K562 (cell line): Measurements from ENCODE around the gene TMEM72. TPM values are rescaled to one million over a fixed set of nuclear protein-coding genes. Genes with fewer than 3 reads are reported as not detected.

Source experiments
- ATAC-seq: fragments of 200-7000 bp; cut with Tn5 transposase; 3 replicates; pipeline ENCODE4 v1.9.1; 2020; ENCODE audit warnings: moderate library complexity
- BruUV-seq: library from RNA; stranded (reverse); fragments of 400-500 nt; replicated peaks from 2 replicates; lab custom pipeline; 2021; lab: Mats Ljungman, UMichigan
- CTCF ChIA-PET: fragments of 300-600 bp; formaldehyde crosslinking; extraction: SDS; loops from one replicate; lab custom pipeline; 2021; ENCODE audit warnings: low intra/inter-chr PET ratio; lab: Yijun Ruan, JAX
- POLR2A ChIA-PET: fragments of 300-600, 350-650 bp; sonication (Branson Sonifier 250); formaldehyde crosslinking; extraction: SDS; loops from one replicate; lab custom pipeline; 2021; ENCODE audit warnings: antibody characterized with exemption, inconsistent platforms; lab: Yijun Ruan, JAX
- DNase-seq, 4 experiments: peaks; one replicate each; pipeline versions ENCODE4 v3.0.0 to v3.0.0-alpha.2; 2011 to 2018; ENCODE audit warnings: low spot score in 3 of 4, mixed read lengths in 3 of 4; ENCODE audit errors: extremely low read depth in 1 of 4
- FAIRE-seq: peaks from 2 replicates; lab custom pipeline; 2011; peaks lifted over from hg19 to GRCh38; lab: Jason Lieb, UNC
- H2AFZ ChIP-seq: 2 replicates; pipeline ENCODE4 v1.6.0; 2011; ENCODE audit warnings: low read depth, low read length, control low read depth, inconsistent platforms
- H3K27ac ChIP-seq: fragments of 200-600 bp; 3 replicates; pipeline ENCODE4 v1.8.0; 2011; ENCODE audit warnings: low read depth, mild to moderate bottlenecking, control low read depth, inconsistent platforms, low read length, moderate library complexity, mixed read lengths; ENCODE audit errors: extremely low read depth
- H3K27me3 ChIP-seq, 2 experiments: fragments of 300-600 bp in 1 of 2; 2 replicates in 1 of 2; 3 replicates in 1 of 2; pipeline versions ENCODE4 v1.6.0 to v1.8.0; 2011; ENCODE audit warnings: inconsistent platforms in 2 of 2, low read length in 2 of 2, mild to moderate bottlenecking in 1 of 2, mixed read lengths in 1 of 2, moderate library complexity in 1 of 2; ENCODE audit not compliant: control insufficient read depth in 2 of 2, insufficient read depth in 2 of 2
- H3K36me3 ChIP-seq: fragments of 300-600 bp; 3 replicates; pipeline ENCODE4 v1.8.0; 2011; ENCODE audit warnings: mild to moderate bottlenecking, low read length, inconsistent platforms; ENCODE audit not compliant: control insufficient read depth, insufficient read depth
- H3K4me1 ChIP-seq, 2 experiments: fragments of 200-600 bp in 1 of 2; replicated peaks in 1 of 2; 2 replicates in 1 of 2; 3 replicates in 1 of 2; pipeline versions ENCODE4 v1.5.1 to v1.8.0; 2011; ENCODE audit warnings: inconsistent platforms in 2 of 2, low read length in 2 of 2, mild to moderate bottlenecking in 1 of 2, mixed read lengths in 1 of 2, moderate library complexity in 1 of 2; ENCODE audit not compliant: control insufficient read depth in 2 of 2, insufficient read depth in 2 of 2
- H3K4me2 ChIP-seq: 2 replicates; pipeline ENCODE4 v1.6.1; 2011; ENCODE audit warnings: low read length, control low read depth, inconsistent platforms, mixed read lengths; ENCODE audit not compliant: insufficient read depth
- H3K4me3 ChIP-seq: fragments of 200-600 bp; sonication (generic), shearing (Covaris generic); 2 replicates; pipeline ENCODE4 v1.5.1; 2016; ENCODE audit warnings: control low read depth, inconsistent platforms
- H3K79me2 ChIP-seq: fragments of 200-600 bp; 3 replicates; pipeline ENCODE4 v1.8.0; 2011; ENCODE audit warnings: low read length, inconsistent platforms; ENCODE audit not compliant: control insufficient read depth, insufficient read depth
- H3K9ac ChIP-seq, 2 experiments: 2 replicates each; pipeline versions ENCODE4 v1.6.0 to v1.6.1; 2011; ENCODE audit warnings: low read depth in 2 of 2, low read length in 2 of 2, control low read depth in 1 of 2, inconsistent platforms in 1 of 2, mild to moderate bottlenecking in 1 of 2, mixed read lengths in 1 of 2; ENCODE audit not compliant: insufficient read depth in 1 of 2
- H3K9me1 ChIP-seq: one replicate; pipeline ENCODE4 v1.6.0; 2011; ENCODE audit warnings: inconsistent platforms, mild to moderate bottlenecking, low read length, moderate library complexity; ENCODE audit not compliant: control insufficient read depth, insufficient read depth
- H3K9me3 ChIP-seq: replicated peaks from 2 replicates; pipeline ENCODE4 v1.5.1; 2011; ENCODE audit warnings: low read depth, low read length, inconsistent platforms; ENCODE audit not compliant: control insufficient read depth, insufficient read depth
- H4K20me1 ChIP-seq: replicated peaks from 2 replicates; pipeline ENCODE4 v1.6.1; 2011; ENCODE audit warnings: low read length, inconsistent platforms, mixed read lengths; ENCODE audit not compliant: control insufficient read depth, insufficient read depth
- CBX5 ChIP-seq: IDR thresholded peaks from 2 replicates; pipeline ENCODE4 v1.6.1; 2014; ENCODE audit warnings: low read depth, borderline replicate concordance
- CCAR2 ChIP-seq: fragments of 200-400 bp; formaldehyde crosslinking; IDR thresholded peaks from 2 replicates; pipeline ENCODE4 v1.6.1; 2017; ENCODE audit warnings: mild to moderate bottlenecking, low read depth, low read length
- HDAC1 ChIP-seq, 2 experiments: fragments of 450-650 bp; IDR thresholded peaks; 2 replicates each; pipeline ENCODE4 v1.6.1; 2016 to 2017; ENCODE audit warnings: inconsistent platforms in 1 of 2, mild to moderate bottlenecking in 1 of 2, moderate library complexity in 1 of 2
- HNRNPK ChIP-seq: fragments of 200-400 bp; formaldehyde crosslinking; IDR thresholded peaks from one replicate; pipeline ENCODE4 v1.6.1; 2018; ENCODE audit warnings: mild to moderate bottlenecking, low read depth, low read length; ENCODE audit not compliant: poor library complexity, severe bottlenecking
- L3MBTL2 ChIP-seq: fragments of 450-650 bp; IDR thresholded peaks from 2 replicates; pipeline ENCODE4 v1.6.1; 2016; ENCODE audit warnings: mild to moderate bottlenecking, moderate library complexity
- NELFE ChIP-seq: IDR thresholded peaks from 2 replicates; pipeline ENCODE4 v1.6.1; 2011; ENCODE audit warnings: mild to moderate bottlenecking; ENCODE audit not compliant: insufficient read depth, insufficient read length
- POLR3A ChIP-seq: IDR thresholded peaks from 2 replicates; pipeline ENCODE4 v1.6.1; 2011; ENCODE audit warnings: borderline replicate concordance, mild to moderate bottlenecking, moderate library complexity; ENCODE audit not compliant: insufficient read length, insufficient read depth; ENCODE audit errors: extremely low read depth
- TCF3 ChIP-seq: sonication (generic); formaldehyde crosslinking; IDR thresholded peaks from 2 replicates; pipeline ENCODE4 v1.4.0; 2020; ENCODE audit warnings: mild to moderate bottlenecking, missing genetic modification reagents
- TCF7 ChIP-seq: sonication (generic); IDR thresholded peaks from 2 replicates; pipeline ENCODE4 v1.6.1; 2016; ENCODE audit warnings: antibody characterized with exemption, borderline replicate concordance
- U2AF1 ChIP-seq: fragments of 200-400 bp; formaldehyde crosslinking; optimal IDR thresholded peaks from 2 replicates; pipeline ENCODE3; 2017; ENCODE audit warnings: mild to moderate bottlenecking, low read depth, low read length, moderate library complexity
- XRCC4 ChIP-seq: IDR thresholded peaks from one replicate; pipeline ENCODE4 v1.6.1; 2011; ENCODE audit not compliant: insufficient read depth, insufficient read length; ENCODE audit errors: extremely low read depth
- YBX1 ChIP-seq: fragments of 450-650 bp; IDR thresholded peaks from 2 replicates; pipeline ENCODE4 v1.7.1; 2016; ENCODE audit warnings: mild to moderate bottlenecking
- WGBS: fragments of 100-300 bp; shearing (Covaris generic); methylation state at CpG from one replicate; pipeline ENCODE4 v1.1.6; 2016; ENCODE audit warnings: low coverage, mixed read lengths; ENCODE audit not compliant: insufficient coverage; ENCODE audit errors: missing lambda C conversion rate; 5-methylcytosine and 5-hydroxymethylcytosine counted together
- in situ Hi-C: fragments of 300-500 bp; cut with MboI; formaldehyde crosslinking; loops from 4 replicates; pipeline ENCODE4 v1.15.0; 2018; ENCODE audit warnings: inconsistent platforms, mixed read lengths
- intact Hi-C: fragments of 100-400 bp; cut with micrococcal nuclease; formaldehyde crosslinking; loops from 2 replicates; pipeline ENCODE4 v1.14.2; 2022
- polyA plus RNA-seq, 8 experiments: library from polyadenylated mRNA; depleted of rRNA in 4 of 8; stranded (reverse) in 5 of 8; unstranded in 3 of 8; fragments of >200 nt; fragmentation: Nextera tagmentation in 2 of 8; fragmentation: Illumina TruSeq in 1 of 8; extraction: Ambion mirVana in 2 of 8; extraction: Trizol in 1 of 8; gene quantifications; 2 replicates each; pipeline versions ENCODE4 v1.2.1 to v1.2.3, GENCODE V29; 2011 to 2014; ENCODE audit warnings: inconsistent platforms in 1 of 8, missing spikeins in 1 of 8
- total RNA-seq, 7 experiments: library from RNA; depleted of rRNA in 6 of 7; stranded (reverse); fragments of >200 nt in 6 of 7; fragmentation: Illumina TruSeq in 2 of 7; extraction: Trizol in 2 of 7; gene quantifications; 2 replicates each; pipeline versions ENCODE4 v1.2.1 to v1.2.3, GENCODE V29; 2011 to 2021; ENCODE audit warnings: low replicate concordance in 1 of 7
- TF ChIP-seq, protein P1 (sequence below), 2 experiments: fragments of 450-650 bp; formaldehyde crosslinking in 1 of 2; IDR thresholded peaks; 2 replicates each; pipeline versions ENCODE4 v1.4.0 to v1.6.1; 2014 to 2020; ENCODE audit warnings: mild to moderate bottlenecking in 2 of 2, borderline replicate concordance in 1 of 2, low read depth in 1 of 2
- TF ChIP-seq, protein P2 (sequence below), 2 experiments: IDR thresholded peaks; 2 replicates each; pipeline ENCODE4 v1.6.1; 2011; ENCODE audit warnings: borderline replicate concordance in 1 of 2, control low read depth in 1 of 2, low read depth in 1 of 2, low read length in 1 of 2, mild to moderate bottlenecking in 1 of 2, mixed read lengths in 1 of 2, moderate library complexity in 1 of 2; ENCODE audit not compliant: insufficient read depth in 1 of 2, insufficient read length in 1 of 2, poor library complexity in 1 of 2, severe bottlenecking in 1 of 2; ENCODE audit errors: extremely low read depth in 1 of 2

The TMEM72 gene
- total and polyA plus RNA-seq, 9 of the 15 experiments (the other 6 are each of a cell fraction or from before 2014, with no cell fraction given), result not detected

DNA sequence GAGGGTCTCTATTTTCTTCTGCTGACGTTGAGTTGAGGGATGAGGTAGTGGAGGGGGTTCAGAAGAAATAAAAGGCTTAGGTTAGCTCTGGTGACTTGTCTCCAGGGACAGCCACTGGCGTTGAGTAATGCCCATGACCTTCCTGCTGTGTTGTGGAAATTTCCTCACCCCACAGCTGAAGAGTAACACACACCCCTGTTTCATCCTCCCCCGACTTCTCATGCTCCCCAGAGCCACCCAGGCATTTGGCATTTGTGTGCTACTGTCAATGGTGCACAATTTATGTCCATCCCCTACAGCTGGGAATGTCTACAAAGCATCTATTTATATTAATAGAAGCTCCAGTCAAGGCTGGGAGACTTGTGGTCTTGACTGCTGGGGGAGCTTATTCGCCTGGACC lies 4.7 kb upstream of the TMEM72 start:
- peaks cover 3% of the 10 kb centered on the region; the same call in 1 of the 2 replicates for H4K20me1 ChIP-seq
- H3K4me1 ChIP-seq, result peaks cover 4 to 7% of the 10 kb centered on the region in 2 experiments; a peak in 4 of 5 replicates
- peaks cover 9 to 55% of the 10 kb centered on the region in 2 experiments; a peak in 4 of 5 replicates for H3K27me3 ChIP-seq
- H3K27ac ChIP-seq, result no peak overlapping the region
- in situ Hi-C loops (no loop called here), intact Hi-C loops (no loop called here)
- POLR2A ChIA-PET, result interaction anchor here (0.7 kb wide), 1 partner anchor 219 kb away, joined by 3 read pairs; no protein-coding TSS in a partner anchor
- BruUV-seq, result no TSS peak
- no peak overlapping the region for H2AFZ ChIP-seq
- no peaks in the 10 kb centered on the region for H3K9me3 ChIP-seq
- H3K9me1 ChIP-seq, result no peaks in the 10 kb centered on the region
- no peaks in the 10 kb centered on the region for H3K79me2 ChIP-seq
- DNase-seq, result no peak
- H3K9ac ChIP-seq, result no peak overlapping the region
- FAIRE-seq, result no peak
- no peak for ATAC-seq
- H3K4me2 ChIP-seq, result no peak overlapping the region
- no peaks in the 10 kb centered on the region for H3K36me3 ChIP-seq
- CTCF ChIA-PET, result no interaction called here
- H3K4me3 ChIP-seq, result no peak overlapping the region
- 0% methylated on average over 4 of the region's 4 CpGs for WGBS
- TF ChIP-seq CBX5, result no peak
- TF ChIP-seq, protein P1, sequence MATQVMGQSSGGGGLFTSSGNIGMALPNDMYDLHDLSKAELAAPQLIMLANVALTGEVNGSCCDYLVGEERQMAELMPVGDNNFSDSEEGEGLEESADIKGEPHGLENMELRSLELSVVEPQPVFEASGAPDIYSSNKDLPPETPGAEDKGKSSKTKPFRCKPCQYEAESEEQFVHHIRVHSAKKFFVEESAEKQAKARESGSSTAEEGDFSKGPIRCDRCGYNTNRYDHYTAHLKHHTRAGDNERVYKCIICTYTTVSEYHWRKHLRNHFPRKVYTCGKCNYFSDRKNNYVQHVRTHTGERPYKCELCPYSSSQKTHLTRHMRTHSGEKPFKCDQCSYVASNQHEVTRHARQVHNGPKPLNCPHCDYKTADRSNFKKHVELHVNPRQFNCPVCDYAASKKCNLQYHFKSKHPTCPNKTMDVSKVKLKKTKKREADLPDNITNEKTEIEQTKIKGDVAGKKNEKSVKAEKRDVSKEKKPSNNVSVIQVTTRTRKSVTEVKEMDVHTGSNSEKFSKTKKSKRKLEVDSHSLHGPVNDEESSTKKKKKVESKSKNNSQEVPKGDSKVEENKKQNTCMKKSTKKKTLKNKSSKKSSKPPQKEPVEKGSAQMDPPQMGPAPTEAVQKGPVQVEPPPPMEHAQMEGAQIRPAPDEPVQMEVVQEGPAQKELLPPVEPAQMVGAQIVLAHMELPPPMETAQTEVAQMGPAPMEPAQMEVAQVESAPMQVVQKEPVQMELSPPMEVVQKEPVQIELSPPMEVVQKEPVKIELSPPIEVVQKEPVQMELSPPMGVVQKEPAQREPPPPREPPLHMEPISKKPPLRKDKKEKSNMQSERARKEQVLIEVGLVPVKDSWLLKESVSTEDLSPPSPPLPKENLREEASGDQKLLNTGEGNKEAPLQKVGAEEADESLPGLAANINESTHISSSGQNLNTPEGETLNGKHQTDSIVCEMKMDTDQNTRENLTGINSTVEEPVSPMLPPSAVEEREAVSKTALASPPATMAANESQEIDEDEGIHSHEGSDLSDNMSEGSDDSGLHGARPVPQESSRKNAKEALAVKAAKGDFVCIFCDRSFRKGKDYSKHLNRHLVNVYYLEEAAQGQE (IDR thresholded peaks at IDR 0.05; ENCODE audit: borderline replicate concordance), result no peak
- TF ChIP-seq, protein P1 (CRISPR knock-in tag; IDR thresholded peaks at IDR 0.05; ENCODE audit: low read depth), result no peak
- TF ChIP-seq XRCC4, result no peak
- TF ChIP-seq HDAC1 (IDR thresholded peaks at IDR 0.05), result no peak
- TF ChIP-seq TCF3, result no peak
- TF ChIP-seq YBX1, result no peak
- TF ChIP-seq, protein P2, sequence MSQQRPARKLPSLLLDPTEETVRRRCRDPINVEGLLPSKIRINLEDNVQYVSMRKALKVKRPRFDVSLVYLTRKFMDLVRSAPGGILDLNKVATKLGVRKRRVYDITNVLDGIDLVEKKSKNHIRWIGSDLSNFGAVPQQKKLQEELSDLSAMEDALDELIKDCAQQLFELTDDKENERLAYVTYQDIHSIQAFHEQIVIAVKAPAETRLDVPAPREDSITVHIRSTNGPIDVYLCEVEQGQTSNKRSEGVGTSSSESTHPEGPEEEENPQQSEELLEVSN (IDR thresholded peaks at IDR 0.05; ENCODE audit: borderline replicate concordance in 1 of 2, extremely low read depth in 1 of 2, insufficient read depth in 1 of 2, insufficient read length in 1 of 2, low read depth in 1 of 2, low read length in 1 of 2, poor library complexity in 1 of 2, severe bottlenecking in 1 of 2), result no peak
- TF ChIP-seq L3MBTL2, result no peak
- no peak for TF ChIP-seq NELFE
- TF ChIP-seq HNRNPK, result no peak
- TF ChIP-seq U2AF1, result no peak
- no peak for TF ChIP-seq CCAR2
- no peak for TF ChIP-seq POLR3A
- TF ChIP-seq TCF7, result no peak
